Muscle of arm (tissue), 12 donors: Measurements from ENCODE around the gene SULF2. TPM values are rescaled to one million over a fixed set of nuclear protein-coding genes. Genes with fewer than 3 reads are reported as not detected.
A peak's percentile ranks its signal among the peaks of the same experiment; 100 is the strongest.

Experiments
- DNase-seq: peaks from one replicate; pipeline ENCODE4 v3.0.0-alpha.2; 2013
- polyA plus RNA-seq, 12 donors: library from polyadenylated mRNA; unstranded; fragments of 120-200 nt; gene quantifications; one replicate each; pipeline ENCODE4 v1.2.1, GENCODE V29; 2013; ENCODE audit not compliant: insufficient read length in 12 of 12

SULF2 gene
- polyA plus RNA-seq, 12 donors, result 36.8 to 99.0 (median 50.7) TPM; not detected in 1

DNA sequence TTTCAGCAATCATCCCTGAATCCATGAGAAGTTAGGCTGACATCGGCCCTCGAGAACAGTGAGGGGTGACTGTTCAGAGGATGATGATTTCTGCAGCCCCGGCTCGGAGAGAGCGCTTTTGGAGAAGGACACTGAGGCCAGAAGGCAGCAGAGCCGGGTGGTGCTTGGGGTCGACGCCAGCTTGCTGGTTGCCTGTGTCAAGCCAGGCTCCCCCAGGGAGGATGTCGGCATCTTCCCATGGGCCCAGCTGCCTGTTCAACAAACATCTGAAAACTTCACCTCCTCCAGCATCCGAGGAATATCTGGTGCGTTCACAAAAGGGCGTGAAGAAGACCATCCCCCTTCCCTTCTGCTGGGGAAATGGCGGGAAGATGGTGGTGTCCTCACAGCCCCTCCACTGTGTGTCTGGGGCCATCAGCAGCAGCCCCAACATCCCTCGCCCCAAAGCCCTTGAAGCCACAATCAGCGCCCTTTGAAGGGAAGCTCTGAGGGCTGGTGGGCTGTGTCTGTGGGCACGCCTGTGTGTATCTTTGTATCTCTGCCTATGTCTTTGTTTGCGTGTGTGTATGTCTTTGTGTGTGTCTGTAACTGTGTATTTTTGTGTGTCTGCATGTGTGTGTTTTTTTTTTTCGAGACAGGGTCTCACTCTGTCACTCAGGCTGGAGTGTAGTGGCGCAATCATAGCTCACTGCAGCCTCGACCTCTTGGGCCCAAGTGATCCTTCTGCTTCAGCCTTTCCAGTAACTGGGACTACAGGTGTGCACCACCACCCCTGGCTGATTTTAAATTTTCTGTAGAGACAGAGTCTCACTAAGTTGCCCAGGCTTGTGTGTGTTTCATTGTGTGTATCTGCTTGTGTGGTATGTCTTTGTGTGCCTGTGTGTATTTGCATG, 97.9 kb downstream of the SULF2 start:
- DNase-seq, result no peak

DNA sequence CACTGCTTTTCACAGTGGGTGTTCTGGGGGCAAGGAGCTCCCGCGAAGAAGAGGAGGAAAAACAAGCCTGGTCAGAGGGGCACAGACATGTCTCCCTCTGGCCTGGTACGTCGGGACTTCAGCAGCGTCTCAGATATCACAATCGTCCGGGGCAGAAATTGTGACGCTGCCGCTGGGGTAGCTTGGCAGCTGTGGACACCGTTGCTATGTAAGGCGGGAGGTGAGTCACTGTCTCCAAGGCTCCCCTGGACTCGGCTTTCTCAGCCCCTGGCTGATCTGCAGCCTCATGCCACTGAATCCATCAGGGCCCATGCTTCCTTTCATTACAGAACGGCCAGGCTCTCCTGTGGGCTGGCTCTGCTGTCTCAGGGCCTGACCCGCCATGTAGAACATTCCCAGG, 98.7 kb downstream of the SULF2 start:
- peak; percentile 69 for DNase-seq

DNA sequence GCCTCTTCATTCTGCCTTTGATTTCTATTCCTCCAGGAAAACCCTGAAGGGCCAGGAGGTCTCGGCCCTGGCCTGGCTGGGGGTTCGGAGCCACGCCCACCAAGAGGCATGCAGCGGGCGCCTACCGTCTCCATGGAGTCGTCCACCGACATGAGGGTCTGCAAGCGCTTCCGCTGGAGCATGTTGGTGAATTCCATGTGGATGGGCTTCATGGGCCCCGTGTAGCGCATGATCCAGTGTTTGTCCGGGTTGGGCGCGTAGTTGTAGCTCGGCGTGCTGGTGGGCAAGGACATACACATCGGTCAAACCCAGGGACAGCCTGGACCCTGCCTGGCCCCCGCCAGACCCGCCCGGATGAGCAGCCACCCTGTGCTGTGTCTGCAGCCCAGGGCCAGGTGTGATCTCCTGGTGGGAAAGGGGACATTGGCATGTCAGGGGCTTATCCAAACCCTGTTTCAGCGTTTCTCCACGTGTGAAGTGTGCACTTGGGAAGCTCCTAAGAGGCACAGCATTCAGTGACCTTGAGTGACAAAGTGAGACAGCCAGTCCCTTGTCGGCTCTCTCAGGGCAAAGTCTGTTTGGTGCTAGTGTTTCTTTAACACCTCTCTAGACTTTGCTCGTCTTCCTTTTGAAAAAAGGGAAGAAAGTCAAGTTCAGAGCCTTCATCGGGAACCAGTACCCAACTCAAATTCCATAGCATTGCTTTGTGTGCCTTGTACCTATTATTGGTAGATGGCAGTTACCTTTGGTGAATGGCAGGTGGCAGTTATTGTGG, 100.8 kb downstream of the SULF2 start:
- no peak for DNase-seq

DNA sequence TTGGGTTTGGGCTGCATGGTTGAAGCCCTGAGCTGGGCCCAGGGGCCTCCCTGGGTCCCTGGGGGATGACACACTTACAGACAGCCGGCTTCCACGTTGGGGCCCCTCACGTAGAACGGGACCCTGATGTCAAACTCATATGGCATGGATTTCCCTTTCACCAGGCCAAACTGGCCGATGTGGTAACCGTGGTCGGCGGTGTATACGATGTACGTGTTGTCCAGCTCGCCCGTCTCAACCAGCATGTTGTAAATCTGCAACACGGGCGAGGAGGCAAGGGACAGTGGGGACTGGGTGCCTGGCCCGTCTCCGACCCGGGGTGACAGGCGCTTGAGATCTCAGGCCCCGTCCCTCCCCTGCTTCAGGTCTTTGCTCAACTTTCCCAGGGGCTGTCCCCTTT, 102.4 kb downstream of the SULF2 start:
- DNase-seq, result no peak

DNA sequence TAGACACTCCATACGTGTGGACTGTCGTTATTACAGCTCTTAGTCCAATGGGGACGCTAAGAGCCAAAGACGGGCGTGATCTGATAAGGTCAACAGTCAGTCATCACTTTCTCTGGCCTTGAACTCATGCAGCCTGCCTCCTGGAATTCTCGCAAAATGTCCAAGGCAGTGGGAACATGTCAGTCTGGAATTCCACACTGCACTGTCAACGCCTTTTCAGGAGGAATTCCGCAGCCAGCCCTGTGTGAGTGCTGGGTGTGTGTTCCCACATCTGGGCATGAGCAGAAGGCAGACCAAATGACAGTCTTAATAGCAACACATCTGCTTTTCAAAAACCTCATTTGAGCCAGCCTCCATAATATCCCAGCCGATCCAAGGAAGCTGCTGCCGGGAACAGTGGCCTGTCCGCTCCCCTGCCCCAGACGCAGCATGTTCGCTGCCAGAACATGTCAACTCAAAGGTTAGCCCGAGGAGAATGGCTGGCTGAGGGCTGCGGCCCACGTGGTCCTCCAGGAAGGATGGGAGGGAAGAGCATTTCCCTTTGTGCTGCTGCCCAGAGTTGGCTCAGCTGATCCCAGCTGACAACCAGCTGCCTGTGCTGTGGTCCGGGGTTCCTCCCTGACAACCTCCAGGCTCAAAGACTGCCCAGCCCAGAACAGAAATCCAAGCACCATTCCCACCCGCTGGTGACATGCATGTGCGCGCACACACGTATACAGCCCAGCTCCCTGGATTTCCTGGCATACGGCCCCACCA, 103.1 kb downstream of the SULF2 start:
- DNase-seq, result peak; percentile 66

DNA sequence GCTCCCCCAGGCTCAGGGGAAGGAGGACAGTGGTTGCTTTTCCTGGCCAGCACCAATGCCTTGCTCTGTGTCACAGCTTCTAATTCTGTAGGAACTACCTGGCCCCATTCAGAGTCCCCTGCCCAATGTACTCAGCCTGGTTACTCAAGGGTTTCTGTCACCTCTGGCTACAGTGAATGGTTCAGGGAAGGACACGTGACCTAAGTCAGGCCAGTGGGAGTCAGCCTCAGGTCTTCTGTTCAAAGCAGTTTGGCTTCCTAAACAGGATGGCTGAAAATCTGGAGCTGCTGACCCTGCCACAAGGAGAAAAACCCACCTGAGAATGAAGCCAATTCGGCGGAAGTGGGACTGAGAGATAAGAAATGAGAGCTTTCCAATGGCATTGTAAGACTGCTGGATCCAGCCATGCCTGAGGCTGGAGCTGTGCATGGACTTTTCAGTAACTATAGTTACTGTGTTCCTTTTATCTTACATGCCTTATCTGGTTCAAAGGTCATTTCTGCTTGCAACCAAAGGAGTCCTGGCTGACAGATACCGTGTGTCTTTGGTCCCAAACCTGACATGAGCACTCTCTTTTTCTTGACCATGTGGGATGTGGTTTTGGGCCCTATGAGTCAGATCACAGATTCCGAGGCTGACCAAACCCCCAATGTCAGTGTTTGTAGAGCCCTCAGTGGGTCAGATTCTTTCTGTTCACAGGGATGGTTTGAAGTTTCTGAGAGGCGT, 104.3 kb downstream of the SULF2 start:
- no peak for DNase-seq

DNA sequence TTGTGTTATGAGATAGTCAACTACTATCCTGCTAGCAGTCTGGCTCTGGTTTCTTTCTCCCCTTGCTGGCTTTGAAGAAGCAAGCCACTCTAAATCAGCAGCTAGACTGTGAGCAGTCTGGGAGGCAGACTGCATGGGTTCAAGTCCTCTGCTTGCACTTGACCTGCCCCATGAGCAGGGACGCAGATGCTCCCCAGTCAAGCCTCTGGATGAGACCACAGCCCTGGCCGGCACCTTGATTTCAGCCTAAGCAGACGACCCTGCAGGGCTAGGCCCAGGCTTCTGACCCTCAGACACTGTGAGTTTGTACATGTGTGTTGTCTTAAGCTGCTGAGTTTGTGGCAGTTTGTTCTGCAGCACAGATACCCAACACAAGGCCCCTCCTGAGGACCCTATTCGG, 105.8 kb downstream of the SULF2 start:
- DNase-seq, result no peak

DNA sequence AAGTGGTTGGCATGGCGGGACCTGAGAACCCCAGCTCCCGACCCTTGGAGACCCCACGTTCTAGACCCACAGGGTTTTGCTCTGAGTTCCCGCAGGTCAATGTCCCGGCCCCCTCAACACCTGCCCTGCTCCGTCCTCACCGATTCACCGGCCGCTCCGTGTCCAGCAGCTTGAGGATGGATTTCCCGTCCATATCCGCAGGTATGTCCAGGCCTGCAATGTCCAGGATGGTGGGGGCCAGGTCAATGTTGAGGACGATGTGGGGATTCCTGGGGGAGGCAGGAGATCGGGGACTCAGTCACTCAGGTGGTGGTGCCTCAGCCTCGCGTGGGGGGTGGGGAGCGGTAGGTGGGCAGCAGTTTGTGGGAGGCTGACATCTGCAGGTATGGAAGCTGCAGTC, 106.7 kb downstream of the SULF2 start:
- DNase-seq, result no peak

DNA sequence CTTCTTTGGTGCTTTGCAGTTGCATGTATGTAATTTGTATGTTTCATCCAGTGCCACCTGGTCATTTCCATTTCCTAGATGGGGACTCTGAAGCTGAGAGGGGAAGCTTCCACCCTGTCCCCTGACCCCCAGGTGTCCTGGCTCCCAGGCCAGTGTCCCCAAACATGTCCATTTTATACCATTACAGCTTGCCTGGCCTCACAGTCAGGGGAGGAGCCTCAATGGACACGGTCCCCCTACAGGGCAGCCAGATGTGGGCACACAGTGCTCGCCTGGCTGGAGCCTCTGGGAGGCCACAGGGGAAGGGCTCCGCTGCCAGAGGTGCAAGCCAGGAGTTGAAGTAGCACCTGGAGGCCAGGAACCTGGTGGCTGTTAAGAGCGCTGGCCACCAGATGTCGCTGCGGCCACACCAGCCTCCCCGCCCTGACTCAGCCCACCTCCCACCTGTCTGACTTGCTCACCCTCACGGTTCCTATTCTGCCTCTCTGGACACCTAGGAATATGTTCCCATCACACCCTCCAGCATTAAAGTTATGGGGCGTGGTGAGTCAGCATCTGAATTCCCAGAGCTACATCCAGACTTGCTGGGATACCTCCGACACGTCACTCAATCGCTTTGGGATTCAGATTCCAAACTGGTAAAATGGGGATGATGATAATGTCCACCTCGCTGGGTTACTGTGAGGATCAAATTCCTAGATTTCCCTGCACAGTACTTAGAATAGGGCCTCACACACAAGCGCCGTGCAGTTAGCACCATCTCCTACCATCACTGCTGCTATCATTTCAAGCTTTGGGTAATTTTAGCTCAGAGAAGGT, 107.4 kb downstream of the SULF2 start:
- DNase-seq, result peak; percentile 38

DNA sequence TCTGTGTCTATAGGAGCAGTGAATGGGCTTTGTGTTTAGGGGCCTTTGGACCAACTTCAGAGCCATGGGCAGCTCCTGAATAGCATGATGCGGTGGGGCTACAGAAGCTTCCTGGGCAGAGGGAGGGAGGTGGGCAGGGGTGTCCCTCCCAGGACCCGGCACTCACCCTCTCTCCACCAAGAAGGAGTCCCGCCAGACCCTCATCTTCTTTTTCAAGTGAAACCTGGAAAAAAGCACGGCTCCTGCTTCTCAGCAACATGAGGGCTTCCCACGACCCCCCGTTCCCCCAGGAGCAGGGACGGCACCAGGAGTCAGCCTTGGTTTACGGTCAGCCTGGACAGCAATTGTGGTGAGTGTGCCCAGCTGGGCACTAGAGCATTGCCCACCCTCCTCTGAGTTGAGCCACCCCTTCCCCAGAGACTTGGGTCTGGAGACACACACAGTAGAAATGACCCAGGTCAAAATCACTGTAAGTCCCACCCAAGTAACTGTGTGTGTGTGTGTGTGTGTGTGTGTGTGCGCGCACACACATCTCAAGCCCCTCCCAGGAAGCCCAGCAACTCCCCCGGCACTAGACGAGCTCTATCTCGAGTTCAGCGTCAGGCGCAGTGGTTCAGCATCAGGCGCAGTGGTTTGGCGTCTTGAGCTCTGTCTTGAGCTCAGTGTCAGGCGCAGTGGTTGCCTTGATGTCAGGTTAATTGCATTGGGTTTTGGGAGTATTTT, 108.2 kb downstream of the SULF2 start:
- no peak for DNase-seq

DNA sequence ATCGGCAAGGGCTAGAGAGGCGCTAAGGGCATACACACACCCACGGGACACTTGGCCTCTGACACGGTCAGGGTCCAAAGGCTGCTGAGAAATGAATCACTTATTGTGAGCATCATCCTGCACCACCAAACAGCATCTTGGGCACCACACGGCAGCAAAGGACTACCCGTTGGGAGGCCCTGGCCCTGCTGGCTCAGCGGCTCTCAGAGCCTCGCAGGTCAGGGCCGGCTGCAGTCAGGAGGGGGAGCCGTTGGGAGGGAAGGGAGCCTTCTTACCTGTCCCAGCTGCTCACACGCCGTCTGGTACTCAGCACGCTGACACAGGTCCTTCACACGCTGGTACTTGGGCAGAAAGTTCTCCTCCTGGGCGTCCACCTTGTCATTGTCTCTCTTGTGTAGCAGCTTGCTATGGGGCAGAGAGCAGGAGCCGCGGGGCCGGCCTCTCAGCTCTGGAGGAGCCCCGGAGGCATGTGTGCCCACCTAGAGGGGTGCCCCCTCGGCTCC, 109.0 kb downstream of the SULF2 start:
- DNase-seq, result no peak

DNA sequence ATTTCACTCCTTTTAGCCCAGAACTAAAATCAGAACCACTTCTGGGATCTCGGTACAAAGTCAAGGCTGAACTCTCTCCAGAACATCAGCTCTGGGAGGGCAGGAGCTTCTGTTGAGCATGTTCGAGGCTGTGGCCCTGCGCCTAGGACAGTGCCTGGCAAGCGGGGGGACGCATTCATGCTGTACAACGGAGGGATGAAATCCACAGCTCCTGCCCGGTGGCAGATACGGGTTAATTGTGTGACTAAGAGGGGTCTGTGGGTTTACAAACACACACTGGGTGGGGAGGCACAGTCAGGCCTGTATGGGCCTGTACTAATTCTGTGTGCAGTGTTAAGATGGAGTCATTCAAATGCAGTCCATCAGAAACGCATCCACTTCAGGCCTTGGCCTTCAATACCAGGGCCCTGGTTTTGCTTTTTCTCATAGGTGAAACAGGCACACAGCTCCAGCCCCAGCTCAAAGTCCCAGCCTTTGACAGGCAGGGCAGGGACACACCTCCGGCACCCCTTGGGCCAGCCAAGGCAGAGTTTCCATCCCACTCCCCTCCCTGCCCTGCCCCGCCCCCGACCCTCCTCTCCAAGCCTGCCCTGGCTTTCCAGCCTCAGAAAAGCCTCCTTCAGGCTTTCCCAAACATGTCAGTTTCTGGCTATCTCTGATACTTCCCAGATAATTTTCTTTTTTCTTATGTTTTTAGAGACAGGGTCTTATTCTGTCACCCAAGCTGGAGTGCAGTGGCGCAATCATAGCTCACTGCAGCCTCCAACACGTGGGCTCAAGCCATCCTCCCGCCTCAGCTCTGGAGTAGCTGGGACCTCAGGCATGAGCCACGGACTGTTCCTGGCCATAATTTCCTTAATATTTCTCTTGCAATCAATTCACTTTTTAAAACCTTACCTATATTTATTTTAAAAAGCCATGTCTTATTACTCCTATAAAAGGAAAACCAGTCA, 109.8 kb downstream of the SULF2 start:
- no peak for DNase-seq

DNA sequence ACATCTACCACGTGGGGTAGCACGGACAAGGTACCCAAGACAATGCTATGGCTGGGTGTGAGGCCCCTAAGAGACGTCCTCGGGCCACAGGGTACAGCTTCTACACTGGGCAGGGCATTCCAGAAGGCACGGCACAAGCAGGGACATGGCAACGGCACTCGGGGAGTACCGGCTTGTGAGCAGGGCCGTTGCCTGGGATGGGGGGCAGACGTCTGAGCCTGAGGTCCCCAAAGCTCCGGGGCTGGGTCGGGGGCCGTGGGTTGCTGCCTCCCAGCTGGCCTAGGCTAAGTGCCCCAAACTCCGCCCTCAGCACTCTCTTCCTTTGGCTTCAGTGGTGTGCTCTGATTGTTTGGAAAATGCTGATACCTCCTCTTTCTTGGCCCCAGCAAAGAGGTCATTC, 110.6 kb downstream of the SULF2 start:
- DNase-seq, result no peak

DNA sequence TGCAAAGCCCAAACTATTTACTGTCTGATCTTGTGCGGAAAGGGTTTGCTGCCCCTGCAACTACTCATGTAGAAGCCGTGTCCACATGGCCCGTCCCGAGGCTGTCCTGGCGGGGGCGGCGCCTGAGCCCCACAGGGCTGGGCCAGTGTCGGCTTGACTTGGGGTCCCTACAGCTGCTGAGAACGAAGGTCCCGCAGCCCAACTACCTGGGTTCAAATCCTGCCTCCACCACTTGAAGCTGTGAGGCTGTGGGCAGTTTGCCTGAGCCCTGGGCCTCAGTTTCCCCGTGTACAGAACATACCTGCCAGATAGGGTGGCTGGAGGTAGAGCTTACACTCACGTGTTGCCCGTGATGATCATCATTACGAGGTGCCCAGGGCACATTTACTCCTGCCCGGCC, 111.1 kb downstream of the SULF2 start:
- no peak for DNase-seq

DNA sequence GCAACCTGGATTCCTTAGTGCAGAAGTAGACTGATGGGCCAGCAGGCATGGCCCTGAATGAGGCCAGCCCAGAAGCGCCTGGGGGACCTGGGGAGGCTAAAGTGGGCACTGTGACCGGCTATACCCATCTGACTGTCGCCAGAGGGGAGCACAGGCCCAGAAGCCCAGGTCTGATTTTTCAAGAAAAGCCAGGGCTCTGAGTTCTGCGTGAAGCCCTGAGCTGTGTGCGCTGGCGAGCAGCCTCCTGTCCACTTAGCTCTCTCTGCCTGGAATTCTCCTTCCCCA, 111.7 kb downstream of the SULF2 start:
- DNase-seq, result no peak

DNA sequence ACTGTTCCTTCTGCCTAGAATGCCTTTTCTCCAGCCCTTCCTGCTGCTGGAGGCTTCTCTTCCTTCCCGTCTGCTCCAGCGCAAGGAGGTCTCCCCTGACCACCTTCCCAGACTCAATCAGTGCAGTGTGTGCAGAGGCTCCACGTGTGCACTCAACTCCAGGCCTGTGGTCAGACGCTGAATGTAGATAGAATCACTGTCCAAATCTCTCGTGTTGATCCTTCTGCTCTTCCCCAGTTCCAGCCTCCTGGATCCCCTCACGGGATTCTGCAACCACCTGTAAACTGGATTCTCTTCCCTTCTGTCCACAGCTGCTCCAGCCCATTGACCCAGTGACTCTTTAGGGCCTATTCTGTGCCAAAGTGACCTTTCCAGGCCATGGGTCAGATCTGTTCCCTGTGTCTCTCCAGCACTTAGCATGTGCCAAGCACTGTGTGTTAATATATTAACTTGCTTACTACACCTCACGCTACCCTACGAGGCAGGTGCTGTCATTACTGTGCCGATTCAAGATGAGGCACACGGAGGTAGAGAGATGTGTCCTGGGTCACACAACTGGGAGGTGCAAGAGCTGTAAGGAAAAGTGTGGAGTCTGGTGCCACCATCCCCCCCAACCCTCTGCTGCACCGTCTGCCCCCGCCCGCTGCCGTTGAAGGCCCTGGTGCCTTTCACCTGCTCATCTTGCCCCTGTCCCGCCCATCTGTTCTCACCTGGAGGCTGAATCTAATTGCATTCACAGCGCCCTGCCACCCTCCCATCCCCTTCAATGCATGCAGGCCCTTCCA, 112.2 kb downstream of the SULF2 start:
- DNase-seq, result no peak

DNA sequence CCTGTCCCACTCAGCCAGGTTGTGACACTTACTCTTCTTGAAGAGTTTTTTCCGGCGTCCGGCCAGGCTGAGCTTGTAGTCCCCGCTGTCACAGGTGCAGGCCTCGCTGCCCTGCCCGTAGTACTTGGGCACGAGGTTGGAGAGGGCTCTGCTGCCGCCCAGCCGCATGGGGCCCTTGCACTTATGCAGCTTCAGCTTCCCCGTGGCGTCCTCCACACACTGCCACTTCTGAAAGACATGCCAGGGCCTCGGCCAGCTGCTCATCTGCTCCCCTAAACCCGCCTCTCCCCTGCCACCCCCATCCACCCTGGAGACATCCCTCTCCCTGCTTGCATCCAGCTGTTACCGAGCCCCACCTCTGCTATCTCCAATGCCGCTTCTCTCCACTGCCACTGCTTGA, 113.1 kb downstream of the SULF2 start:
- no peak for DNase-seq

DNA sequence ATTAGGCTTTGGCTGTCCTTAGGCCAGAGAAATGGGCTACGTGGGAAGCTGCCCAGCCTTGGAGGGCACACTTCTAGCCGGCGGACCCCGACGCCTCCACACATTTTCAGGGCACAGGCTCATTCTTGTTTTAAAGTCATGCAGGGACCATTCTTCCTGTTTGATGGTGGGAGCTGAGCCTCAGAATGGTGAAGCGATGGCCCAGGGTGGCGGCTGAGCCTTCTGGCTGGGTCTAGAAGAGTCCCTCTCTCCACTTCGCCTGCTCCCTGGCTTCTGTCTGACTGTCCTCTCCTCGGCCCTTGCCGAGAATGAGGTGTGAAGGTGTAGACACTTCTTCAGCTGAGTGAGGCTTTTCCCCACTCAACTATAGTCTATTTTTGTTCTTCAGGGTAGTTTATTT, 114.4 kb downstream of the SULF2 start:
- no peak for DNase-seq
